BE2C (cell line): Measurements from ENCODE around the gene DUOX2.

Experiments
- DNase-seq: peaks from one replicate; pipeline ENCODE4 v3.0.0-alpha.2; 2020
- H3K27me3 ChIP-seq: fragments of 250-450 bp; sonication (Bioruptor Pico); 2 replicates; pipeline ENCODE4 v1.5.1; 2020; ENCODE audit warnings: mild to moderate bottlenecking
- H3K36me3 ChIP-seq: fragments of 250-450 bp; sonication (Bioruptor Pico); 2 replicates; pipeline ENCODE4 v1.5.1; 2020; ENCODE audit warnings: mild to moderate bottlenecking
- H3K4me1 ChIP-seq: fragments of 250-450 bp; sonication (Bioruptor Pico); 2 replicates; pipeline ENCODE4 v1.5.1; 2020
- H3K4me3 ChIP-seq: 2 replicates; pipeline ENCODE4 v1.5.1; 2011; ENCODE audit warnings: low read depth, low read length
- H3K9me3 ChIP-seq: fragments of 250-450 bp; sonication (Bioruptor Pico); 2 replicates; pipeline ENCODE4 v1.5.1; 2020
- TF ChIP-seq, protein P1 (sequence below): IDR thresholded peaks from 2 replicates; pipeline ENCODE4 v1.5.1; 2012; ENCODE audit warnings: mild to moderate bottlenecking, low read depth, low read length

Gene DUOX2

GRCh38 chr15:45114751-45115085 lies 746 bp upstream of the DUOX2 start:
- TF ChIP-seq, protein P1, sequence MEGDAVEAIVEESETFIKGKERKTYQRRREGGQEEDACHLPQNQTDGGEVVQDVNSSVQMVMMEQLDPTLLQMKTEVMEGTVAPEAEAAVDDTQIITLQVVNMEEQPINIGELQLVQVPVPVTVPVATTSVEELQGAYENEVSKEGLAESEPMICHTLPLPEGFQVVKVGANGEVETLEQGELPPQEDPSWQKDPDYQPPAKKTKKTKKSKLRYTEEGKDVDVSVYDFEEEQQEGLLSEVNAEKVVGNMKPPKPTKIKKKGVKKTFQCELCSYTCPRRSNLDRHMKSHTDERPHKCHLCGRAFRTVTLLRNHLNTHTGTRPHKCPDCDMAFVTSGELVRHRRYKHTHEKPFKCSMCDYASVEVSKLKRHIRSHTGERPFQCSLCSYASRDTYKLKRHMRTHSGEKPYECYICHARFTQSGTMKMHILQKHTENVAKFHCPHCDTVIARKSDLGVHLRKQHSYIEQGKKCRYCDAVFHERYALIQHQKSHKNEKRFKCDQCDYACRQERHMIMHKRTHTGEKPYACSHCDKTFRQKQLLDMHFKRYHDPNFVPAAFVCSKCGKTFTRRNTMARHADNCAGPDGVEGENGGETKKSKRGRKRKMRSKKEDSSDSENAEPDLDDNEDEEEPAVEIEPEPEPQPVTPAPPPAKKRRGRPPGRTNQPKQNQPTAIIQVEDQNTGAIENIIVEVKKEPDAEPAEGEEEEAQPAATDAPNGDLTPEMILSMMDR = no peak
- no peaks in the 10 kb centered on the region for H3K9me3 ChIP-seq
- H3K27me3 ChIP-seq = peaks cover 42% of the 10 kb centered on the region
- DNase-seq = no peak
- H3K4me1 ChIP-seq = no peaks in the 10 kb centered on the region; the same call in 1 of the 2 replicates
- peak overlapping the region; percentile 8 for H3K4me3 ChIP-seq
- H3K36me3 ChIP-seq = no peaks in the 10 kb centered on the region

GRCh38 chr15:45113380-45113990 lies 487 bp downstream of the DUOX2 start:
- Histone ChIP-seq H3K36me3 (no peaks in the 10 kb centered on the region), H3K27me3 (peaks cover 42% of the 10 kb centered on the region), H3K4me3 (no peak overlapping the region), H3K9me3 (no peaks in the 10 kb centered on the region), H3K4me1 (no peaks in the 10 kb centered on the region; the same call in 1 of the 2 replicates)
- no peak for DNase-seq
- TF ChIP-seq, protein P1 = no peak

DNA sequence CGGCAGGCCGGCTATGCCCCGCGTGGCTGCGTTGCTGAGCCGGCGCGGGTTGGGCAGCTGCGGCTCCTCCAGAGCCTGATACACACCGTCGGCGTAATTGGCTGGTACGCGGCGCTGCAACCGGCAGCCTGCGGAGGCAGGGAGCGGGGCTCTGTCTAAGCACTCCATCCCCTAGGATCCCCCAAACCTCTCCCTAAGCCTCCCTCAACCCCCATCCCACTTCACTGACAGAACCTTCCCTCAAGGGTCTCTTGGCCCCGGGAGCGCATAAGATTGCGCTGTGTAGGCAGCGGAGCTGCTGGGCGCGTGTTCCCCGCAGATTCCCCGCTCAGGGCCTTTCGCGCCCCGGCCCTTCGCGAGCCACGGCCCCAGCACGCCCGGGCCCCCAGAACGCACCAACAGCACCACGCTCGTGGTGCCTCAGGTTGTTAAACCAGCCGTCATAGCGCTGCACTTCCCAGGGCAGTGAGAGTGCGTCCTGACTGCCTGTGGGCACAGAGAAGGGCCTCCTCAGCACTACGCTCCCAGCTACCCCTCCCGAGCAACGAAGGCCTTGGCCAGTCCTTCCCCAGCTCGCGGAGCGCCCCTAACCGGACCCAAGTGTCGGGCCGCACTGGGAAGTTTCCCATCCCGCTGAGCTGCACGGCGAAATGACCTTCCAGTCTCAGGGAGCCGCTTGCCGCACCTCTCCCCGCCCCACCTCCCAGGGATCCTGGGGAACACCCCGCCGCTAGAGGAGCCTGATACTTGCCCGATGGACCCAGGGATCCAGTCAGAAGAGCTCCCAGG lies 1.2 kb downstream of the DUOX2 start:
- H3K9me3 ChIP-seq = no peaks in the 10 kb centered on the region
- H3K4me1 ChIP-seq = no peaks in the 10 kb centered on the region; the same call in 1 of the 2 replicates
- H3K36me3 ChIP-seq = no peaks in the 10 kb centered on the region
- peak overlapping the region; percentile 33 for H3K4me3 ChIP-seq
- TF ChIP-seq, protein P1 = no peak
- DNase-seq = peak; percentile 39
- peaks cover 42% of the 10 kb centered on the region for H3K27me3 ChIP-seq

GRCh38 chr15:45112143-45112590 lies 1.8 kb downstream of the DUOX2 start:
- Histone ChIP-seq H3K4me3 (peak overlapping the region; percentile 33), H3K36me3 (no peaks in the 10 kb centered on the region), H3K9me3 (no peaks in the 10 kb centered on the region), H3K27me3 (peaks cover 42% of the 10 kb centered on the region), H3K4me1 (no peaks in the 10 kb centered on the region; the same call in 1 of the 2 replicates)
- TF ChIP-seq, protein P1 = no peak
- no peak for DNase-seq

GRCh38 chr15:45111390-45112142 lies 2.4 kb downstream of the DUOX2 start:
- Histone ChIP-seq H3K27me3 (peaks cover 42% of the 10 kb centered on the region), H3K4me3 (no peak overlapping the region), H3K4me1 (no peaks in the 10 kb centered on the region; the same call in 1 of the 2 replicates)

More at GRCh38 chr15:45111390-45112142, 2.4 kb downstream of the DUOX2 start:
- Histone ChIP-seq H3K9me3 (no peaks in the 10 kb centered on the region), H3K36me3 (no peaks in the 10 kb centered on the region)
- TF ChIP-seq, protein P1 = no peak
- no peak for DNase-seq
